Measurements from ENCODE around the gene DYNLT4. TPM values are rescaled to one million over a fixed set of nuclear protein-coding genes. Genes with fewer than 3 reads are reported as not detected.
"Not testable (repeated sequence)": the region's sequence is repeated elsewhere in the genome, so short reads cannot be mapped to it uniquely, and the experiment has no call there.

DYNLT4 gene
- total RNA-seq, 1 donor from 2014 or later: 0.35 TPM

DNA sequence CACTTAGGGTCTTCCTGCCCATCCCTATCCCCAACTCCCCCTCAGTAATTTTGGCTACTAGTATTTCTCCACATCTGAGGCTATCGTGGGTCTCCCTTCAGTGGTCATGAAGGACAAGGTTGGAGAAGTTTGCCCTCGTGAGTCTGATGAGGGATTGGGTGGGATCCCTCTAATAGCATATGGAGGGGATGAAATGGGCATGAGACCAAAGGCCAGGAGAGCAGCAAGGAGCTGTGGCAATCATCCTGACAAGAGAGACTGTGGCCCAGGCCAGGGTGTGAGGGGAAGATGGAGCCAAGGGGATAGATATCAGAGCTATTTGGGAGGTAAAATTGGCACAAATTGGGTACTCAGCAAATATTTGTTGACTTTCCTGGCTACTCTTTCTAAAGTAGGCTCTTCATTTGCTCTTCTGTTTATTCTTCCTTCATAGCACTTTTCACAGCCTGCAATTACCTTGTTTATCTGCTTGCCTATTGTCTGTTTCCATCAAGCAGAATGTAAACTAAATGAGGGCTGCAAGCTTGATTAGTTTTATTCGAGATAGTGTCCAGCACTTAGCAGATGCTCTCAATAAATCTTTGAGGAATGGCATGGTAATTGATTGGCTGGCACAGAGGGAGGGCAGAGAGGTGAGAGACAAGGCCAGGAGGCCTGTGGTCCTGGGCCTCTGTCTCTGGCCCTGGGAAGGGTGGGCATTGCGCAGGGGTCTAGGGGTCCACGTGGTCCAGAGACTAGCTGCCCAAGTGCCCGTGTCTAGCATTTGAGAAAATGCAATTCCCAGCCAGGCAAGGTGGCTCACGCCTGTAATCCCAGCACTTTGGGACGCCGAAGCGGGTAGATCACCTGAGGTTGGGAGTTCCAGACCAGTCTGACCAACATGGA is 8.4 kb downstream of the DYNLT4 start:
- DNase-seq (no peak), ATAC-seq (no peak)
- intact Hi-C loops (cut with micrococcal nuclease): no loop called here

- DNase-seq; intact Hi-C loops (cut with micrococcal nuclease); ATAC-seq: not testable (repeated sequence)
These were observed 9.3 kb downstream of the DYNLT4 start for GRCh38 chr1:44797886-44798285.

- intact Hi-C loops (cut with micrococcal nuclease): no loop called here
- no peak for ATAC-seq
These were observed 14.2 kb downstream of the DYNLT4 start for GRCh38 chr1:44792736-44793502.

GRCh38 chr1:44790968-44791801 is 16.0 kb downstream of the DYNLT4 start:
- intact Hi-C loops (cut with micrococcal nuclease): no loop called here
- DNase-seq: no peak
- no peak for ATAC-seq

More at GRCh38 chr1:44792736-44793502, 14.2 kb downstream of the DYNLT4 start:
- DNase-seq: no peak

- DNase-seq: no peak
- ATAC-seq: no peak
- intact Hi-C loops (cut with micrococcal nuclease): no loop called here
These were observed 18.9 kb downstream of the DYNLT4 start, which contains the start of gene BEST4 for GRCh38 chr1:44788120-44788860. BEST4 (minus strand) TSS chr1:44788170; CDS start chr1:44787705, 465 bp downstream.

DNA sequence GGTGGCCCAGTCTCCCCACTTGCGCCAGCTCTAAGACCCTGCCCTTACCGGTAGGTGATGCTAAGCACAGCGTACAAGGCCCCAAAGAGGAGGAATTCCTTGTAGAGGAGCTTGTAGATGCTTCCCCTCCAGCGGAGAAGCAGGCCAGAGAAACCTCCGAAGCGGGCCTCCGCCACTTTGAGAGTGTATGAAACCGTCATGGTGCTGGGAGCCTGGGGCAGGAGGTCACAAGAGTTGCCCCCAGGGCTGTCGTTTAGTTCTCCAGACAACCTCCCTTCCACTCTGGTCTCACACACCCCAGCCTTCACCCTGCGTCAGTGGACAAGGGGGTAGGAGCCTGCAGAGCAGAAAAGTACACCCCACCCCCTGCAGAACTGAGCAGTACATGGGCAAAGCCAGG is 19.6 kb downstream of the DYNLT4 start:
- ATAC-seq (no peak), DNase-seq (no peak)
- intact Hi-C loops (cut with micrococcal nuclease): no loop called here

DNA sequence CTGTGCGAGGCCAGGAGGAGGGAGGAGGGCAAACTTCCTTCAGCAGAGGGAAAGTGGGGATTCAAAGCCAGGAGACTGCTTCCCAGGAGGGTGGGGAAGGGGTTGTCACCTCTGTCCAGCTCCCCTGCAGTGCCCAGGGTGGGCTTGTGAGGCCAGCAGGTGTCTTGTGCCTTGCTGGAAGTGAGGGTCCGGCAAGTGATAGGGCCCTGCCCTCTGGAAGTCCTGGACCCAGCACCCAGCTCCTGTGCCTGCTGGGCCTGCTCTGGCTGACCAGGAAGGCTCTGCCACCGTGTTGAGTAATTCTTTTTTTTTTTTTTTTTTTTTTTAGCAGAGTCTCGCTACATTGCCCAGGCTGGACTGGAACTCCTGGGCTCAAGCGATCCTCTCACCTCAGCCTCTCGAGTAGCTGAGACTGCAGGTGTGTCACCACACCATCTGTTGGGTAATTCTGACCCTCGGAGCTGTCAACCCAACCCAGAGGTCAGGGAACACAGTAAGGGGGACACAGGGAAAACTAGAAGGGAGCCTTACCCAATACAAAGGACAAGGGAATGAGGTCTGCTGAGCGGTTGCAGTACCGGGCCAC is 20.2 kb downstream of the DYNLT4 start:
- no peak for ATAC-seq
- intact Hi-C loops (cut with micrococcal nuclease): no loop called here
- no peak for DNase-seq

- ATAC-seq: peak; percentile 73
- intact Hi-C loops (cut with micrococcal nuclease): no loop called here
These were observed 20.9 kb downstream of the DYNLT4 start for GRCh38 chr1:44786138-44786840.

DNA sequence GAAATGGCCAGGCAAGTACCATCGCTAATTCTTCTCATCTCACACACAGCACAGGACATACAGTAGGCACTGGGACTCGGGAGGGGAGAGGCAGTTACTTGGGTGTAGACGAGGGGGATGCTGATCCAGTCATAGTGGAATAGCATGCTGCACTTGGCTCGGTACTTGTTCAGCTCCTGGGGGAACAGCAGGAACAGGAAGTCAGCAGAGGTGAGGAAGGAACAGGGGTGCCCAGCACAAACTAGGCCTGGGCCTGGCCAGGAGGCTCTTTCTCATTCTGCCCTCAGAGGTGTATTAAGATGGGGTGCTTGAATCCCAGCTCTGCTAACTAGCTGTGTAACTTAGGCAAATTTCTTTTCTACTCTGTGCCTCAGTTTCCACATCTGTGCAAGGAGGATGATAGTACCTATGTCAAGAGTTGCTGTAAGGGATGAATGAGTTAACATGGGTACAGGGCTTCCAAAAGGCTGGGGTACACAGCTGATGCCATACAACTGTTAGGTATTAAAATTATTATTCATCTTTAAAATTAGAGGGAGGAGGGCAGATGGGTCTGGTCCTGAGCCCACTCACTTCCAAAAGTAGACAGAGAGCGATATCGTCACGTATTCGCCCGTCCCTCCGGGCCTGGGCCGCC is 21.5 kb downstream of the DYNLT4 start:
- intact Hi-C loops (cut with micrococcal nuclease): no loop called here
- ATAC-seq (no peak), DNase-seq (no peak)

More at GRCh38 chr1:44786138-44786840, 20.9 kb downstream of the DYNLT4 start:
- DNase-seq: peak; percentile 79

DNA sequence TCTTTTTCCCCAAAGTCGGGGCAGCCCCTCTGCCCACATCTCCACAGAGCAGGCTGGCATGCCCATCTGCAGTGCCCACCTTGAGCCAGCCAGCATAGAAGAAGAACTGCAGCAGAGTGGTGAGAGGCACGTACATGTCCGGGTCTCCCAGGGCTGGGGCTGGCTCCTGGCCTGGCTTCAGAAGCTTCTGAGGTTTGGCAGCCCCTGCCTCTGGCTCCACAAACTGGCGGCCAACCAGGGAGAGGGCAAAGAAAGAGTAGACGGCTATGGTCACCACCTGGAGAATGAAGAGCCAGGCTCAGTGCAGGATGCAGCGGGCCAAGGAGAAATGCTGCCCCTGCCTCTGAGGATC is 22.1 kb downstream of the DYNLT4 start:
- DNase-seq (no peak), ATAC-seq (no peak)
- intact Hi-C loops (cut with micrococcal nuclease): no loop called here

DNA sequence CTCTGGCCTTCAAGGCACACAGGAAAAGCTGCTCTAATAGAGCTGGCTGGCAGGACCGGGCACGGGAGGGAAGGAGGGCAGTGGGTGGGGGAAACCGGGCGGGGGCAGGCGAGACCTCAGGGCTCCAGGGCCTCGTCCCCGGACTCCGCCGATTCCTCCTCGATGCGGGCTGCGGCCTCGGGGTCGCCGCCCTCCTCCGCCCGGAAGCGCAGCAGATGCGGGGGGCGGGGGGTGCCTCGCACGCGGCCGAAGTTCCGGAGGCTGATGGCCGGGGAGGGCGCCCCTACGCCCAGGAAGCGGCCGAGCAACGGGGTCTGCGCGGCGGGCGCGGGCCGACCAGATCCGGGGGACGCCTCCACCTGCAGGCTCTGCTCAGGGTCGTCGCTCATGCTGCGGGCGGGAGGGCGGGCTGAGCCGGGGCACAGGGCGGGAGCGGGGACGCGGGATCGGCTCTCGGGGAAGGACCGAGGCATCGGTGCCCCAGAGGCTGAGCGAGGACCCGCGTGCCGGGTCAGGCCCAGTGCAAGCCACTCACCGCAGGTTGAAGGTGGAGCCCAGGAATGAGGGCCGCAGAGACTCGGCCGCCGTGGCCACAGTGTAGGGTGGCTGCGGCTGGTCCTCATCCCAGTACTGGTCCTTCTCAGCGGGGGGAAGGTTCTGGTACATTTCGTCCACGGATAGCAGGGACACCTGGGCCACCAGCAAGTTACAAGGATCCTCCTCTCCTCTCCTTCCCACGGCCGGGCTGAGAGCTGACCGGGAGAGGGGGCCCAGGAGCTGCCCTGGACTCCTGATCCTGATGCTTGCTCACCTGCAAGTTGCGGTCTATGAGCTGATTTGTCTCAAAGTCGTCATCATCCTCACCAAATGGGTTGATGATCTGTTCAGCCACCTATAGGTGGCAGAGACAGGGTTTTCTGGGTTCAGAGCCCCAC is 22.8 kb downstream of the DYNLT4 start:
- peak; percentile 32 for ATAC-seq
- intact Hi-C loops (cut with micrococcal nuclease): no loop called here
- peak; percentile 60 for DNase-seq

DNA sequence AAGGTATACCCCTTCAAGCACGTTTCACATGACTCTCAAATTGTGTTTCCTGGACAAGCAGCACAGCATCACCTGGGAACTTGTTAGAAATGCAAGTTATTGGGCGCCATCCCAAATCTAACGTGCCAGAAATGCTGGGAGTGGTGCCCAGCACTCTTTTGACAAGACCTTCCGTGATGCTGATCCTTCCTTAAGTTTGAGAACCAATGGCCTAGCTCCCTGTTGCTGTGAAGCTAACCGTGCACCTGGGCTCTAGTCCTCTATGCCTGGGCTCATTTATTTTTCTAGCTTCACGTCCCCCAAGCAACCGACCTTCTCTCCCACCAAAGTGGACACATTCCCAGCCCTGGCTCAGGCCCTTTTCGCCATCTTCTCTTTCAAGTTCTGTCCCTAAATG is 23.5 kb downstream of the DYNLT4 start:
- intact Hi-C loops (cut with micrococcal nuclease): no loop called here
- DNase-seq (no peak), ATAC-seq (no peak)

DNA sequence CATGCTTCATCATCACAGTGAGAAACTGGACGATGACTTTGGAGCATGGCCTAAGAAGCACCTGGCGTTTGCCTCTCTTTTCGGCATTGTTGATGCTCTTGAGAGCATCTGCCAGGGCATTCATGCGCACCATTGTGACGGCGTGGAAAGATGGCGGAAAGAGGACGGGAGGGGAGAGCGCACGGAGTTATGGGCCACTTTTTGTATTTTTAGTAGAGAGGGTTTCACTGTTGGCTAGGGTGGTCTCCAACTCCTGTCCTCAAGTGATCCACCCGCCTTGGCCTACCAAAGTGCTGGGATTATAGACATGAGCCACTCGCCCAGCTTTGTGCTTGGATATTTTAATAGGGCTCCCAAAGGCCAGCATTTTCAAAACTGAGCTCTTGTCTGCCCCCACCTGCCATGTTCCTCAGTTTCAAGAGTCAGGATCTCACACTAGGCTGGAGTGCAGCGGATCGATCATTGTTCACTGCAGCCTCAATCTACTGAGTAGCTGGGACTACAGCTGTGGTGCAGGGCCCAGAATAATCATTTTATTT is 26.5 kb downstream of the DYNLT4 start:
- no peak for ATAC-seq
- DNase-seq: no peak
- intact Hi-C loops (cut with micrococcal nuclease): no loop called here

DNA sequence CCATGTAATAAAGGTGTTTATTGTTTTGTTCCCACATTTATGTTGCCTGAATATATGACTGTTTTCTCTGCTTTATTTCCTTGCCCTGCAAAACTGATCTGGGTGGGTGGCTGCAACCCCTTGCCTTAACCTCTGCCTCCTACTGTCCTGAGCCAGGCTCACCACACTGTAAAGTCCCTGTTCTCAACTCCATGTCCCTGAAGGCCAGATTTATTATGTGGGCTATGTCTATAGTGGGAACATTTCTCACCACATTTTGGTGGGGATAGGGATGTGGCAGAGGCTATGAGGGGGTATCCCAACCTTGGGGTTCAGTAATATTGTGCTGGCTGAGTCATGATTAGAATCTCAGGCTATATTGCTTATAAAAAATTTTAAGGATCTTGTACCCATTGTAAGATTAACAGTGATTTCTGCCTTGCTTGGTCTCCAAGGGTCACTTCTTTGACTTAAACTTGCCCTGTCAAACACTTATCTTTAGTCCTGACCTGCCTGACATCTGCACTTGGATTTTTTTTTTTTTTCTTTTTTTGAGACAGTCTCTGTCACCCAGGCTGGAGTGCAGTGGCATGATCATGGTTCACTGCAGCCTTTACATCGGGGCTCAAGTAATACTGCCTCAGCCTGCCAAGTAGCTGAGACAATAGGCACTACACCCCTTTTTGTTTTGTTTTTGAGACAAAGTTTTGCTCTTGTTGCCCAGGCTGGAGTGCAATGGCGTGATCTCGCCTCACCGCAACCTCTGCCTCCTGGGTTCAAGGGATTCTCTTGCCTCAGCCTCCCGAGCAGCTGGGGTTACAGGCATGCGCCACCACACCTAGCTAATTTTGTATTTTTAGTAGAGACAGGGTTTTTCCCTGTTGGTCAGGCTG is 28.2 kb downstream of the DYNLT4 start:
- no peak for ATAC-seq
- intact Hi-C loops (cut with micrococcal nuclease): no loop called here
- DNase-seq: no peak

DNA sequence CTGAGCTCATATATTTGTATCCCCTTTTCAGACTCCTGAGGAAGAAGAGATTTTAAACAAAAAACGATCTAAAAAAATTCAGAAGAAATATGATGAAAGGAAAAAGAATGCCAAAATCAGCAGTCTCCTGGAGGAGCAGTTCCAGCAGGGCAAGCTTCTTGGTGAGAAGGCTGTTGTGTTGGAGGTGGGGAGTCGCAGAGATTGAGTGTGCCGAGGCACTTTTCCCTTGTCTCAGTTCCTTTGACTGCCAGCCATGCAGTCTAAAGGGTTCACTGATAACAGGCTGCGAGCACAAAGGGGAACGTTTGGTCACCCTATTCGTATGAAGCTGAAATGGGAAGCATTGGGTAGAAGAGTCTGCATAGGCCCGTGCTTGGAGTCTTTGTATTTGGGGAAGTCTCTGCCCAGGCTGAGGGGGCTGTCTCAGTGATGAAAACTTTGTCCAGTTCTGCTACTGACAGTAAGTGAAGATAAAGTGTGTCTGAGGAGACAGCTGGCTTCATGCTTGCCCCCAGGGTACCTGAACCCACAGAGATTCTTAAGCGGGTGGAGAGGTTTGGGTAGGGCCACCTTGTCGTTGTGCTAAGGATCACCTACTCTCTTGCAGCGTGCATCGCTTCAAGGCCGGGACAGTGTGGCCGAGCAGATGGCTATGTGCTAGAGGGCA is 29.0 kb downstream of the DYNLT4 start:
- intact Hi-C loops (cut with micrococcal nuclease): no loop called here
- ATAC-seq (no peak), DNase-seq (no peak)
